Mesendoderm (in vitro differentiated cells): ENCODE results near the gene GTF2F2.

Experiments
- DNase-seq: peaks from one replicate; pipeline ENCODE4 v3.0.0; 2013
- H2AK5ac ChIP-seq: 2 replicates; pipeline ENCODE4 v1.6.1; 2013; ENCODE audit warnings: low read length, inconsistent platforms
- H2BK120ac ChIP-seq: 2 replicates; pipeline ENCODE4 v1.6.1; 2013; ENCODE audit warnings: low read depth, mild to moderate bottlenecking, low read length, moderate library complexity, mixed read lengths
- H2BK15ac ChIP-seq: replicated peaks from 2 replicates; pipeline ENCODE4 v1.6.1; 2013; ENCODE audit warnings: low read depth, mild to moderate bottlenecking, moderate library complexity
- H2BK5ac ChIP-seq: 2 replicates; pipeline ENCODE4 v1.6.1; 2013; ENCODE audit warnings: low read length, inconsistent platforms
- H3K18ac ChIP-seq: 2 replicates; pipeline ENCODE4 v1.6.1; 2013; ENCODE audit warnings: mild to moderate bottlenecking, low read length, mixed read lengths
- H3K23ac ChIP-seq: one replicate; pipeline ENCODE4 v1.6.1; 2013; ENCODE audit warnings: low read length
- H3K27ac ChIP-seq: 2 replicates; pipeline ENCODE4 v1.5.1; 2013; ENCODE audit warnings: low read depth, mild to moderate bottlenecking, inconsistent platforms, low read length, moderate library complexity
- H3K27me3 ChIP-seq: 2 replicates; pipeline ENCODE4 v1.6.1; 2013; ENCODE audit warnings: low read length, control low read depth, mild to moderate bottlenecking, inconsistent platforms; ENCODE audit not compliant: insufficient read depth, poor library complexity
- H3K36me3 ChIP-seq: 2 replicates; pipeline ENCODE4 v1.6.1; 2013; ENCODE audit warnings: low read length, inconsistent platforms; ENCODE audit not compliant: control insufficient read depth, insufficient read depth
- H3K4ac ChIP-seq: one replicate; pipeline ENCODE4 v1.6.1; 2013; ENCODE audit warnings: low read depth, mild to moderate bottlenecking, low read length, moderate library complexity
- H3K4me1 ChIP-seq: 2 replicates; pipeline ENCODE4 v1.6.1; 2013; ENCODE audit warnings: low read depth, low read length, inconsistent platforms; ENCODE audit not compliant: control insufficient read depth
- H3K4me2 ChIP-seq: 2 replicates; pipeline ENCODE4 v1.6.1; 2013; ENCODE audit warnings: low read length
- H3K4me3 ChIP-seq: 2 replicates; pipeline ENCODE4 v1.5.1; 2013; ENCODE audit warnings: mild to moderate bottlenecking, low read length
- H3K56ac ChIP-seq: one replicate; pipeline ENCODE4 v1.6.1; 2013; ENCODE audit warnings: low read length
- H3K79me1 ChIP-seq: 2 replicates; pipeline ENCODE4 v1.6.1; 2013; ENCODE audit warnings: low read length, inconsistent platforms
- H3K79me2 ChIP-seq: 2 replicates; pipeline ENCODE4 v1.6.1; 2013; ENCODE audit warnings: mild to moderate bottlenecking, low read length; ENCODE audit not compliant: control insufficient read depth, insufficient read depth
- H3K9ac ChIP-seq: 2 replicates; pipeline ENCODE4 v1.6.1; 2013; ENCODE audit warnings: low read length, inconsistent platforms
- H4K5ac ChIP-seq: one replicate; pipeline ENCODE4 v1.6.1; 2013; ENCODE audit warnings: low read length
- H4K8ac ChIP-seq: one replicate; pipeline ENCODE4 v1.6.1; 2013; ENCODE audit warnings: low read depth, mild to moderate bottlenecking, control low read depth, low read length, moderate library complexity
- WGBS: extraction: QIAGEN DNeasy Blood & Tissue Kit; methylation state at CpG from one replicate; pipeline ENCODE4 v1.1.7; 2013; ENCODE audit warnings: low lambda C conversion rate, missing lambda C conversion rate; ENCODE audit not compliant: insufficient coverage; ENCODE audit errors: extremely low coverage; 5-methylcytosine and 5-hydroxymethylcytosine counted together

Gene GTF2F2

GRCh38 chr13:45231305-45231704, 111.0 kb downstream of the GTF2F2 start:
- no peaks in the 10 kb centered on the region for H3K4me1 ChIP-seq
- H3K4ac ChIP-seq: no peak overlapping the region
- H3K79me2 ChIP-seq: no peaks in the 10 kb centered on the region
- no peak overlapping the region for H4K5ac ChIP-seq
- H3K36me3 ChIP-seq: no peaks in the 10 kb centered on the region
- H2BK5ac ChIP-seq: no peak overlapping the region
- no peak overlapping the region for H3K4me3 ChIP-seq
- H2AK5ac ChIP-seq: no peak overlapping the region
- no peak overlapping the region for H3K18ac ChIP-seq
- H3K9ac ChIP-seq: no peak overlapping the region
- no peak for DNase-seq
- H3K79me1 ChIP-seq: no peaks in the 10 kb centered on the region
- WGBS: no CpG with 5 or more reads among the region's 4 CpGs
- no peak overlapping the region for H2BK120ac ChIP-seq
- H3K23ac ChIP-seq: no peak overlapping the region
- no peak overlapping the region for H4K8ac ChIP-seq
- H3K27ac ChIP-seq: no peak overlapping the region
- no peak overlapping the region for H3K56ac ChIP-seq
- no peaks in the 10 kb centered on the region for H3K27me3 ChIP-seq
- H3K4me2 ChIP-seq: no peak overlapping the region
- H2BK15ac ChIP-seq: no peak overlapping the region

GRCh38 chr13:45231722-45232121, 111.4 kb downstream of the GTF2F2 start:
- no peak overlapping the region for H3K27ac ChIP-seq
- H3K27me3 ChIP-seq: no peaks in the 10 kb centered on the region
- no peak overlapping the region for H2BK15ac ChIP-seq
- H3K56ac ChIP-seq: no peak overlapping the region
- H3K23ac ChIP-seq: no peak overlapping the region
- H2BK120ac ChIP-seq: no peak overlapping the region
- no peak overlapping the region for H3K18ac ChIP-seq
- no peak overlapping the region for H4K8ac ChIP-seq
- no peak overlapping the region for H2BK5ac ChIP-seq
- no peak overlapping the region for H4K5ac ChIP-seq
- no peak overlapping the region for H3K4me3 ChIP-seq
- H3K79me2 ChIP-seq: no peaks in the 10 kb centered on the region
- H3K4ac ChIP-seq: no peak overlapping the region
- no peaks in the 10 kb centered on the region for H3K4me1 ChIP-seq
- H3K4me2 ChIP-seq: no peak overlapping the region
- H3K36me3 ChIP-seq: no peaks in the 10 kb centered on the region
- H3K9ac ChIP-seq: no peak overlapping the region
- H2AK5ac ChIP-seq: no peak overlapping the region
- no peaks in the 10 kb centered on the region for H3K79me1 ChIP-seq
- peak; percentile 64 for DNase-seq
- WGBS: no CpG with 5 or more reads among the region's 1 CpG

- WGBS: no CpG with 5 or more reads among the region's 2 CpGs
- Histone ChIP-seq H4K8ac (no peak overlapping the region), H3K27ac (no peak overlapping the region), H3K79me1 (no peaks in the 10 kb centered on the region), H3K27me3 (no peaks in the 10 kb centered on the region), H3K4me2 (no peak overlapping the region), H2BK15ac (no peak overlapping the region), H3K9ac (no peak overlapping the region), H3K4me3 (no peak overlapping the region), H2BK120ac (no peak overlapping the region), H2AK5ac (no peak overlapping the region), H4K5ac (no peak overlapping the region), H3K23ac (no peak overlapping the region), H3K36me3 (no peaks in the 10 kb centered on the region), H3K4me1 (no peaks in the 10 kb centered on the region), H2BK5ac (no peak overlapping the region), H3K18ac (no peak overlapping the region), H3K4ac (no peak overlapping the region), H3K79me2 (no peaks in the 10 kb centered on the region), H3K56ac (no peak overlapping the region)
- DNase-seq: no peak
Observed at GRCh38 chr13:45232591-45232990, 112.3 kb downstream of the GTF2F2 start.

- Histone ChIP-seq H3K36me3 (no peaks in the 10 kb centered on the region), H3K27ac (no peak overlapping the region)
- whole genome bisulfite sequencing: no CpG with 5 or more reads among the region's 4 CpGs
Observed at GRCh38 chr13:45238945-45239795, 118.9 kb downstream of the GTF2F2 start.

GRCh38 chr13:45240143-45240542, 119.8 kb downstream of the GTF2F2 start:
- Histone ChIP-seq H3K79me2 (no peaks in the 10 kb centered on the region), H3K18ac (no peak overlapping the region), H2BK15ac (no peak overlapping the region), H3K9ac (no peak overlapping the region), H3K27me3 (no peaks in the 10 kb centered on the region), H2AK5ac (no peak overlapping the region), H3K4me3 (no peak overlapping the region), H3K4me1 (no peaks in the 10 kb centered on the region), H3K56ac (no peak overlapping the region), H2BK120ac (no peak overlapping the region), H3K23ac (no peak overlapping the region), H3K79me1 (peaks cover 3% of the 10 kb centered on the region), H4K5ac (no peak overlapping the region), H3K27ac (no peak overlapping the region), H3K4ac (no peak overlapping the region), H3K4me2 (no peak overlapping the region), H2BK5ac (no peak overlapping the region), H3K36me3 (no peaks in the 10 kb centered on the region), H4K8ac (no peak overlapping the region)
- no peak for DNase-seq

More at GRCh38 chr13:45238945-45239795, 118.9 kb downstream of the GTF2F2 start:
- Histone ChIP-seq H3K79me1 (peaks cover 3% of the 10 kb centered on the region), H3K18ac (no peak overlapping the region), H2BK120ac (no peak overlapping the region), H3K56ac (no peak overlapping the region), H4K8ac (no peak overlapping the region), H4K5ac (no peak overlapping the region), H3K4me3 (no peak overlapping the region), H3K23ac (no peak overlapping the region), H2AK5ac (no peak overlapping the region), H3K4me2 (no peak overlapping the region), H2BK15ac (no peak overlapping the region), H3K9ac (no peak overlapping the region), H2BK5ac (no peak overlapping the region), H3K27me3 (no peaks in the 10 kb centered on the region), H3K79me2 (no peaks in the 10 kb centered on the region), H3K4ac (no peak overlapping the region), H3K4me1 (no peaks in the 10 kb centered on the region)
- no peak for DNase-seq

GRCh38 chr13:45242070-45242469, 121.8 kb downstream of the GTF2F2 start:
- no peak overlapping the region for H2BK120ac ChIP-seq
- WGBS: no CpG with 5 or more reads among the region's 3 CpGs
- no peak overlapping the region for H4K8ac ChIP-seq
- H3K56ac ChIP-seq: no peak overlapping the region
- no peak overlapping the region for H3K9ac ChIP-seq
- H3K27ac ChIP-seq: no peak overlapping the region
- H3K4me2 ChIP-seq: no peak overlapping the region
- H3K36me3 ChIP-seq: no peaks in the 10 kb centered on the region
- peaks cover 3% of the 10 kb centered on the region for H3K79me1 ChIP-seq
- H3K79me2 ChIP-seq: no peaks in the 10 kb centered on the region
- no peak overlapping the region for H3K18ac ChIP-seq
- no peaks in the 10 kb centered on the region for H3K4me1 ChIP-seq
- no peak for DNase-seq
- H3K23ac ChIP-seq: no peak overlapping the region
- no peak overlapping the region for H2BK5ac ChIP-seq
- no peak overlapping the region for H4K5ac ChIP-seq
- no peaks in the 10 kb centered on the region for H3K27me3 ChIP-seq
- no peak overlapping the region for H3K4me3 ChIP-seq
- no peak overlapping the region for H2AK5ac ChIP-seq
- H2BK15ac ChIP-seq: no peak overlapping the region
- H3K4ac ChIP-seq: no peak overlapping the region
